H1 (cell line): ENCODE results near the gene NDUFA3. TPM values are rescaled to one million over a fixed set of nuclear protein-coding genes. Genes with fewer than 3 reads are reported as not detected.

Experiments used
- CBX8 ChIP-seq: fragments of 300-800, 300-1000 bp; sonication (generic); IDR thresholded peaks from 2 replicates; pipeline ENCODE4 v1.7.1; 2016; ENCODE audit warnings: low read depth, low read length, borderline replicate concordance
- EP300 ChIP-seq, 2 experiments: IDR thresholded peaks; 1 replicate in 1 of 2; 2 replicates in 1 of 2; pipeline ENCODE4 v1.6.1; 2011 to 2012; ENCODE audit warnings: low read depth in 2 of 2, low read length in 2 of 2, mild to moderate bottlenecking in 2 of 2, borderline replicate concordance in 1 of 2, inconsistent platforms in 1 of 2, moderate library complexity in 1 of 2
- TAF1 ChIP-seq: IDR thresholded peaks from 2 replicates; pipeline ENCODE4 v1.6.1; 2011; ENCODE audit warnings: mild to moderate bottlenecking, low read depth, low read length
- polyA plus RNA-seq, 7 experiments: library from polyadenylated mRNA; depleted of rRNA in 3 of 7; stranded (reverse) in 5 of 7; unstranded in 2 of 7; fragments of >200 nt in 5 of 7; fragments of 200-250 nt in 2 of 7; gene quantifications; 1 replicate in 5 of 7; 2 replicates in 1 of 7; 4 replicates in 1 of 7; pipeline versions ENCODE4 v1.2.1 to v1.2.3, GENCODE V29; 2011 to 2013; ENCODE audit warnings: missing spikeins in 2 of 7, mixed read lengths in 2 of 7
- total RNA-seq: library from RNA; stranded (reverse); fragmentation: NEBNext Ultra II Directional; extraction: Animal tissue kit (Norgen Biotek cat#: 25700); gene quantifications from 2 replicates; pipeline ENCODE4 v1.2.1, GENCODE V29; 2021
- TF ChIP-seq, protein P1 (sequence below): fragments of 300-600 bp; sonication (generic); IDR thresholded peaks from 2 replicates; pipeline ENCODE4 v1.7.1; 2012; ENCODE audit warnings: low read length, moderate library complexity, mild to moderate bottlenecking, inconsistent platforms; ENCODE audit not compliant: insufficient replicate concordance

The NDUFA3 gene
- total and polyA plus RNA-seq, 2 of the 8 experiments (the other 6 are each of a cell fraction or from before 2014, with no cell fraction given) = 175 to 208 TPM

DNA sequence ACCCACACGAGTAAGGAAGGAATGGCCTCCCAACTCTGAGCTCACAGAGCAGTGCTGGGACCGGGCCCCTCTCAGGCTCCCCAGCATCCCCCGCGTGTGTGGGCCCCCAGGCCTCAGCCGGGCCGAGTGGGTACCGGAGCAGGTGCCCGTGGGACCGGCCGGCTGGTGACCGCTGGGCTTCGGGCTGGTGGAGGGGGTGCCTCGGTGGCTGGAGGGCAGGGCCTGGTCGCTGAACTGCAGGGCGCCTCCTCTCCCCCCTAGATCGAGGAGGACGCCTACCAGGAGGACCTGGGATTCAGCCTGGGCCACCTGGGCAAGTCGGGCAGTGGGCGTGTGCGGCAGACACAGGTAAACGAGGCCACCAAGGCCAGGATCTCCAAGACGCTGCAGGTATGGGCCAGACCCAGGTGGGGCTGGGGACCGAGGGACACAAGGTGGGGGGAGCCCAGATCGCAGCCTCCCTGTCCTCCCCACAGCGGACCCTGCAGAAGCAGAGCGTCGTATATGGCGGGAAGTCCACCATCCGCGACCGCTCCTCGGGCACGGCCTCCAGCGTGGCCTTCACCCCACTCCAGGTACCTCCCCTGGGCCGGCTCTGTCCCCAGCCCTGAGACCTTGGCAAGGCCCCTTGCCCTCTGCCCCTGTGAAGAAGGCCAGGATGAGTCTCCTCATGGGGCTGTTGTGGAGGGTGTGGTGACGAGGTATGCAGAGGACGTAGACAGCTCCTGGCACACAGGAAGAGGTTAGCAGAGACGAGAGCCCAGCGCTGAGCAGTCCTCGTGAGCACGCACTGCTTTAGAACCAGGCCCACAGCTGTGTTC, 26.4 kb downstream of the NDUFA3 start (continued):
- TF ChIP-seq, protein P1, sequence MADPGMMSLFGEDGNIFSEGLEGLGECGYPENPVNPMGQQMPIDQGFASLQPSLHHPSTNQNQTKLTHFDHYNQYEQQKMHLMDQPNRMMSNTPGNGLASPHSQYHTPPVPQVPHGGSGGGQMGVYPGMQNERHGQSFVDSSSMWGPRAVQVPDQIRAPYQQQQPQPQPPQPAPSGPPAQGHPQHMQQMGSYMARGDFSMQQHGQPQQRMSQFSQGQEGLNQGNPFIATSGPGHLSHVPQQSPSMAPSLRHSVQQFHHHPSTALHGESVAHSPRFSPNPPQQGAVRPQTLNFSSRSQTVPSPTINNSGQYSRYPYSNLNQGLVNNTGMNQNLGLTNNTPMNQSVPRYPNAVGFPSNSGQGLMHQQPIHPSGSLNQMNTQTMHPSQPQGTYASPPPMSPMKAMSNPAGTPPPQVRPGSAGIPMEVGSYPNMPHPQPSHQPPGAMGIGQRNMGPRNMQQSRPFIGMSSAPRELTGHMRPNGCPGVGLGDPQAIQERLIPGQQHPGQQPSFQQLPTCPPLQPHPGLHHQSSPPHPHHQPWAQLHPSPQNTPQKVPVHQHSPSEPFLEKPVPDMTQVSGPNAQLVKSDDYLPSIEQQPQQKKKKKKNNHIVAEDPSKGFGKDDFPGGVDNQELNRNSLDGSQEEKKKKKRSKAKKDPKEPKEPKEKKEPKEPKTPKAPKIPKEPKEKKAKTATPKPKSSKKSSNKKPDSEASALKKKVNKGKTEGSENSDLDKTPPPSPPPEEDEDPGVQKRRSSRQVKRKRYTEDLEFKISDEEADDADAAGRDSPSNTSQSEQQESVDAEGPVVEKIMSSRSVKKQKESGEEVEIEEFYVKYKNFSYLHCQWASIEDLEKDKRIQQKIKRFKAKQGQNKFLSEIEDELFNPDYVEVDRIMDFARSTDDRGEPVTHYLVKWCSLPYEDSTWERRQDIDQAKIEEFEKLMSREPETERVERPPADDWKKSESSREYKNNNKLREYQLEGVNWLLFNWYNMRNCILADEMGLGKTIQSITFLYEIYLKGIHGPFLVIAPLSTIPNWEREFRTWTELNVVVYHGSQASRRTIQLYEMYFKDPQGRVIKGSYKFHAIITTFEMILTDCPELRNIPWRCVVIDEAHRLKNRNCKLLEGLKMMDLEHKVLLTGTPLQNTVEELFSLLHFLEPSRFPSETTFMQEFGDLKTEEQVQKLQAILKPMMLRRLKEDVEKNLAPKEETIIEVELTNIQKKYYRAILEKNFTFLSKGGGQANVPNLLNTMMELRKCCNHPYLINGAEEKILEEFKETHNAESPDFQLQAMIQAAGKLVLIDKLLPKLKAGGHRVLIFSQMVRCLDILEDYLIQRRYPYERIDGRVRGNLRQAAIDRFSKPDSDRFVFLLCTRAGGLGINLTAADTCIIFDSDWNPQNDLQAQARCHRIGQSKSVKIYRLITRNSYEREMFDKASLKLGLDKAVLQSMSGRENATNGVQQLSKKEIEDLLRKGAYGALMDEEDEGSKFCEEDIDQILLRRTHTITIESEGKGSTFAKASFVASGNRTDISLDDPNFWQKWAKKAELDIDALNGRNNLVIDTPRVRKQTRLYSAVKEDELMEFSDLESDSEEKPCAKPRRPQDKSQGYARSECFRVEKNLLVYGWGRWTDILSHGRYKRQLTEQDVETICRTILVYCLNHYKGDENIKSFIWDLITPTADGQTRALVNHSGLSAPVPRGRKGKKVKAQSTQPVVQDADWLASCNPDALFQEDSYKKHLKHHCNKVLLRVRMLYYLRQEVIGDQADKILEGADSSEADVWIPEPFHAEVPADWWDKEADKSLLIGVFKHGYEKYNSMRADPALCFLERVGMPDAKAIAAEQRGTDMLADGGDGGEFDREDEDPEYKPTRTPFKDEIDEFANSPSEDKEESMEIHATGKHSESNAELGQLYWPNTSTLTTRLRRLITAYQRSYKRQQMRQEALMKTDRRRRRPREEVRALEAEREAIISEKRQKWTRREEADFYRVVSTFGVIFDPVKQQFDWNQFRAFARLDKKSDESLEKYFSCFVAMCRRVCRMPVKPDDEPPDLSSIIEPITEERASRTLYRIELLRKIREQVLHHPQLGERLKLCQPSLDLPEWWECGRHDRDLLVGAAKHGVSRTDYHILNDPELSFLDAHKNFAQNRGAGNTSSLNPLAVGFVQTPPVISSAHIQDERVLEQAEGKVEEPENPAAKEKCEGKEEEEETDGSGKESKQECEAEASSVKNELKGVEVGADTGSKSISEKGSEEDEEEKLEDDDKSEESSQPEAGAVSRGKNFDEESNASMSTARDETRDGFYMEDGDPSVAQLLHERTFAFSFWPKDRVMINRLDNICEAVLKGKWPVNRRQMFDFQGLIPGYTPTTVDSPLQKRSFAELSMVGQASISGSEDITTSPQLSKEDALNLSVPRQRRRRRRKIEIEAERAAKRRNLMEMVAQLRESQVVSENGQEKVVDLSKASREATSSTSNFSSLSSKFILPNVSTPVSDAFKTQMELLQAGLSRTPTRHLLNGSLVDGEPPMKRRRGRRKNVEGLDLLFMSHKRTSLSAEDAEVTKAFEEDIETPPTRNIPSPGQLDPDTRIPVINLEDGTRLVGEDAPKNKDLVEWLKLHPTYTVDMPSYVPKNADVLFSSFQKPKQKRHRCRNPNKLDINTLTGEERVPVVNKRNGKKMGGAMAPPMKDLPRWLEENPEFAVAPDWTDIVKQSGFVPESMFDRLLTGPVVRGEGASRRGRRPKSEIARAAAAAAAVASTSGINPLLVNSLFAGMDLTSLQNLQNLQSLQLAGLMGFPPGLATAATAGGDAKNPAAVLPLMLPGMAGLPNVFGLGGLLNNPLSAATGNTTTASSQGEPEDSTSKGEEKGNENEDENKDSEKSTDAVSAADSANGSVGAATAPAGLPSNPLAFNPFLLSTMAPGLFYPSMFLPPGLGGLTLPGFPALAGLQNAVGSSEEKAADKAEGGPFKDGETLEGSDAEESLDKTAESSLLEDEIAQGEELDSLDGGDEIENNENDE = no peak
- no peak for TF ChIP-seq TAF1
- no peak for TF ChIP-seq CBX8
- TF ChIP-seq EP300 (IDR thresholded peaks at IDR 0.05; ENCODE audit: borderline replicate concordance in 1 of 2, low read depth in 2 of 2, low read length in 2 of 2) = no peak
